ENCODE data around the gene CNPY1. TPM values are rescaled to one million over a fixed set of nuclear protein-coding genes. Genes with fewer than 3 reads are reported as not detected.

The CNPY1 gene
- total RNA-seq, 1 experiment from 2014 or later = not detected

- no TSS peak for BruUV-seq (replicated peaks)
Measured at GRCh38 chr7:155469311-155470185, 76.8 kb downstream of the CNPY1 start.

GRCh38 chr7:155468785-155469148 is 77.6 kb downstream of the CNPY1 start:
- Histone ChIP-seq H3K36me3 (ENCODE audit: low read depth) (no peaks in the 10 kb centered on the region), H3K79me2 (ENCODE audit: low read depth) (no peaks in the 10 kb centered on the region), H3K4me3 (no peak overlapping the region), H4K20me1 (ENCODE audit: insufficient read depth) (no peaks in the 10 kb centered on the region; the same call in 1 of the 2 replicates), H3K27ac (no peak overlapping the region), H3K4me1 (replicated peaks; ENCODE audit: insufficient read depth) (no peaks in the 10 kb centered on the region), H2AFZ (no peak overlapping the region), H3K9me2 (ENCODE audit: insufficient read depth) (no peaks in the 10 kb centered on the region), H3K4me2 (no peak overlapping the region), H3K9me3 (ENCODE audit: insufficient read depth, low read depth) (no peaks in the 10 kb centered on the region), H3K27me3 (ENCODE audit: insufficient read depth, low read depth) (peaks cover 99% of the 10 kb centered on the region), H3F3A (ENCODE audit: insufficient read depth, low read depth) (no peaks in the 10 kb centered on the region)
- CTCF ChIA-PET = no interaction called here
- no TSS peak for BruUV-seq (replicated peaks)
- DNase-seq = no peak
- intact Hi-C loops (cut with micrococcal nuclease; ENCODE audit: unreplicated experiment) = no loop called here
- TF ChIP-seq EZH2 (IDR thresholded peaks at IDR 0.05; ENCODE audit: low read depth) (no peak), CTCF (conservative IDR thresholded peaks at IDR 0.05) (no peak)
- POLR2A ChIA-PET (ENCODE audit: unreplicated experiment) = no interaction called here

More at GRCh38 chr7:155469311-155470185, 76.8 kb downstream of the CNPY1 start:
- DNase-seq = no peak
- Histone ChIP-seq H3F3A (ENCODE audit: insufficient read depth, low read depth) (no peaks in the 10 kb centered on the region), H3K9me3 (ENCODE audit: insufficient read depth, low read depth) (no peaks in the 10 kb centered on the region), H3K36me3 (ENCODE audit: low read depth) (no peaks in the 10 kb centered on the region), H3K79me2 (ENCODE audit: low read depth) (no peaks in the 10 kb centered on the region), H3K9me2 (ENCODE audit: insufficient read depth) (no peaks in the 10 kb centered on the region), H3K4me2 (no peak overlapping the region), H4K20me1 (ENCODE audit: insufficient read depth) (no peaks in the 10 kb centered on the region; the same call in 1 of the 2 replicates), H3K27ac (no peak overlapping the region), H2AFZ (no peak overlapping the region), H3K4me1 (replicated peaks; ENCODE audit: insufficient read depth) (no peaks in the 10 kb centered on the region), H3K27me3 (ENCODE audit: insufficient read depth, low read depth) (peaks cover 99% of the 10 kb centered on the region), H3K4me3 (no peak overlapping the region)
- ChIA-PET CTCF (no interaction called here), POLR2A (ENCODE audit: unreplicated experiment) (no interaction called here)
- TF ChIP-seq CTCF (conservative IDR thresholded peaks at IDR 0.05) (no peak), EZH2 (IDR thresholded peaks at IDR 0.05; ENCODE audit: low read depth) (no peak)
- intact Hi-C loops (cut with micrococcal nuclease; ENCODE audit: unreplicated experiment) = no loop called here

- POLR2A ChIA-PET (ENCODE audit: unreplicated experiment) = no interaction called here
- Histone ChIP-seq H3K4me2 (no peak overlapping the region), H3K4me3 (no peak overlapping the region), H3K27me3 (ENCODE audit: insufficient read depth, low read depth) (peaks cover 99% of the 10 kb centered on the region), H3K79me2 (ENCODE audit: low read depth) (no peaks in the 10 kb centered on the region), H3K36me3 (ENCODE audit: low read depth) (no peaks in the 10 kb centered on the region), H2AFZ (no peak overlapping the region), H3K9me2 (ENCODE audit: insufficient read depth) (no peaks in the 10 kb centered on the region), H3K4me1 (replicated peaks; ENCODE audit: insufficient read depth) (no peaks in the 10 kb centered on the region), H3F3A (ENCODE audit: insufficient read depth, low read depth) (no peaks in the 10 kb centered on the region), H3K27ac (no peak overlapping the region), H4K20me1 (ENCODE audit: insufficient read depth) (no peaks in the 10 kb centered on the region; the same call in 1 of the 2 replicates), H3K9me3 (ENCODE audit: insufficient read depth, low read depth) (no peaks in the 10 kb centered on the region)
- CTCF ChIA-PET = no interaction called here
- no peak for DNase-seq
- BruUV-seq (replicated peaks) = no TSS peak
- TF ChIP-seq EZH2 (IDR thresholded peaks at IDR 0.05; ENCODE audit: low read depth) (no peak), CTCF (conservative IDR thresholded peaks at IDR 0.05) (no peak)
- intact Hi-C loops (cut with micrococcal nuclease; ENCODE audit: unreplicated experiment) = no loop called here
Measured at GRCh38 chr7:155467846-155468784, 78.2 kb downstream of the CNPY1 start.
